ENCODE measurements around the gene DALRD3. TPM values are rescaled to one million over a fixed set of nuclear protein-coding genes. Genes with fewer than 3 reads are reported as not detected.

Gene DALRD3
- polyA plus RNA-seq, 1 of the 3 experiments (the other 2 are of a cell fraction), result 82.7 TPM

- Histone ChIP-seq H3K27me3 (ENCODE audit: insufficient read depth) (no peaks in the 10 kb centered on the region), H3K4me3 (ENCODE audit: low read depth in 2 of 2, low read length in 1 of 2) (peak overlapping the region; percentile 87 to 94), H3K9ac (peak overlapping the region; percentile 99), H3K27ac (ENCODE audit: low read depth in 2 of 2, low read length in 1 of 2) (peak overlapping the region; percentile 90 to 99), H3F3A (replicated peaks; ENCODE audit: insufficient read depth) (peaks cover 45% of the 10 kb centered on the region), H3K9me3 (no peaks in the 10 kb centered on the region), H3K79me2 (ENCODE audit: insufficient read depth) (peaks cover 63% of the 10 kb centered on the region), H2AFZ (ENCODE audit: low read depth) (no peak overlapping the region), H3K36me3 (replicated peaks in 1 of 2; ENCODE audit: control insufficient read depth in 1 of 2, insufficient read depth in 2 of 2, low read length in 1 of 2) (peaks cover 27 to 33% of the 10 kb centered on the region in 2 experiments), H4K20me1 (ENCODE audit: insufficient read depth) (0 out of 2 replicates have a peak, but pooled peaks cover 5% of the 10 kb centered on the region), H3K9me2 (no peaks in the 10 kb centered on the region), H3K4me1 (ENCODE audit: control insufficient read depth in 1 of 2, insufficient read depth in 2 of 2, low read depth in 1 of 2, low read length in 1 of 2) (peaks cover 0 to 34% of the 10 kb centered on the region in 2 experiments; a peak in 1 of 4 replicates), H3K4me2 (peak overlapping the region; percentile 97)
- POLR2A ChIA-PET, result interaction anchor here (0.8 to 4.6 kb wide), 8 partner anchors 8 to 114 kb away, joined by 3 to 80 read pairs (median 14); partner anchors contain the start of genes IMPDH2, QRICH1 and WDR6
- WGBS (ENCODE audit: low lambda C conversion rate), result 35% methylated on average over 9 of the region's 12 CpGs
- no peak for DNase-seq
- no peak for TF ChIP-seq ZBTB33 (IDR thresholded peaks at IDR 0.05; ENCODE audit: borderline replicate concordance, low read depth)
- TF ChIP-seq TEAD4 (IDR thresholded peaks at IDR 0.05; ENCODE audit: borderline replicate concordance, insufficient read depth), result no peak
- no peak for TF ChIP-seq PBX3 (IDR thresholded peaks at IDR 0.05)
- no peak for TF ChIP-seq MAX (IDR thresholded peaks at IDR 0.05; ENCODE audit: low read depth)
- no peak for TF ChIP-seq GABPA (IDR thresholded peaks at IDR 0.05; ENCODE audit: low read depth)
- TF ChIP-seq MEF2A (IDR thresholded peaks at IDR 0.05; ENCODE audit: borderline replicate concordance, low read depth), result no peak
- no peak for TF ChIP-seq RFX5 (IDR thresholded peaks at IDR 0.05; ENCODE audit: low read length)
- TF ChIP-seq CTCF (IDR thresholded peaks at IDR 0.05), result no peak
- no peak for TF ChIP-seq USF1 (IDR thresholded peaks at IDR 0.05; ENCODE audit: borderline replicate concordance, low read depth)
- TF ChIP-seq FOSL2 (IDR thresholded peaks at IDR 0.05; ENCODE audit: borderline replicate concordance, low read depth), result no peak
- no peak for TF ChIP-seq RAD21 (IDR thresholded peaks at IDR 0.05; ENCODE audit: low read length)
- no peak for TF ChIP-seq IRF3 (IDR thresholded peaks at IDR 0.05; ENCODE audit: low read depth, low read length)
- no peak for TF ChIP-seq EZH2phosphoT487 (IDR thresholded peaks at IDR 0.05; ENCODE audit: borderline replicate concordance, low read depth)
- no peak for TF ChIP-seq TCF12 (IDR thresholded peaks at IDR 0.05)
- CTCF ChIA-PET, result interaction anchor here (1.6 to 14.2 kb wide), 3 partner anchors 9 to 31 kb away, joined by 8 to 114 read pairs (median 39); partner anchors contain the start of genes IMPDH2, P4HTM and WDR6
Observed at GRCh38 chr3:49019941-49020329, 1.6 kb upstream of the DALRD3 start.

All from SK-N-SH (cell line).